ENCODE data around the gene C4orf50.

The C4orf50 gene

GRCh38 chr4:5940470-5941203 is 77.6 kb downstream of the C4orf50 start:
- no peak for DNase-seq

GRCh38 chr4:5933996-5934831 is 84.0 kb downstream of the C4orf50 start:
- no peak for DNase-seq

- DNase-seq: no peak
Measured at GRCh38 chr4:5933116-5933515, 85.1 kb downstream of the C4orf50 start.

GRCh38 chr4:5932035-5932568 is 86.1 kb downstream of the C4orf50 start:
- no peak for DNase-seq

GRCh38 chr4:5931526-5931925 is 86.7 kb downstream of the C4orf50 start:
- no peak for DNase-seq

- DNase-seq: no peak
Measured at GRCh38 chr4:5930876-5931275, 87.4 kb downstream of the C4orf50 start.

- no peak for DNase-seq
Measured at GRCh38 chr4:5930456-5930855, 87.8 kb downstream of the C4orf50 start.

- no peak for DNase-seq
Measured at GRCh38 chr4:5928844-5929420, 89.3 kb downstream of the C4orf50 start.

- DNase-seq: no peak
Measured at GRCh38 chr4:5928274-5928673, 90.0 kb downstream of the C4orf50 start.

GRCh38 chr4:5927747-5928146 is 90.5 kb downstream of the C4orf50 start:
- no peak for DNase-seq

GRCh38 chr4:5927116-5927515 is 91.1 kb downstream of the C4orf50 start:
- no peak for DNase-seq

GRCh38 chr4:5926598-5926997 is 91.6 kb downstream of the C4orf50 start:
- no peak for DNase-seq

- no peak for DNase-seq
Measured at GRCh38 chr4:5925419-5926200, 92.6 kb downstream of the C4orf50 start.

GRCh38 chr4:5924461-5925125 is 93.6 kb downstream of the C4orf50 start:
- no peak for DNase-seq

GRCh38 chr4:5923376-5923775 is 94.9 kb downstream of the C4orf50 start:
- no peak for DNase-seq

- DNase-seq: no peak
Measured at GRCh38 chr4:5922556-5922955, 95.7 kb downstream of the C4orf50 start.

GRCh38 chr4:5921981-5922380 is 96.2 kb downstream of the C4orf50 start:
- DNase-seq: no peak

GRCh38 chr4:5921101-5921980 is 96.9 kb downstream of the C4orf50 start:
- no peak for DNase-seq

- DNase-seq: no peak
Measured at GRCh38 chr4:5919571-5919970, 98.7 kb downstream of the C4orf50 start.

- no peak for DNase-seq
Measured at GRCh38 chr4:5919044-5919443, 99.2 kb downstream of the C4orf50 start.

GRCh38 chr4:5918331-5918985 is 99.8 kb downstream of the C4orf50 start:
- DNase-seq: no peak
